Stimulated activated CD4-positive, alpha-beta T cell treated with anti-CD3 and anti-CD28 coated beads, Interleukin-1b, Interleukin-23, amount 100 ng/mL, for 24 hours (primary cell): ENCODE results near the gene DNMT3L.
"Not testable (repeated sequence)": the region's sequence is repeated elsewhere in the genome, so short reads cannot be mapped to it uniquely, and the experiment has no call there.

Source experiments
- DNase-seq, 4 experiments: peaks; one replicate each; pipeline ENCODE4 v3.0.0-alpha.2; 2020; ENCODE audit warnings: low read depth in 4 of 4, low spot score in 1 of 4

The DNMT3L gene

DNA sequence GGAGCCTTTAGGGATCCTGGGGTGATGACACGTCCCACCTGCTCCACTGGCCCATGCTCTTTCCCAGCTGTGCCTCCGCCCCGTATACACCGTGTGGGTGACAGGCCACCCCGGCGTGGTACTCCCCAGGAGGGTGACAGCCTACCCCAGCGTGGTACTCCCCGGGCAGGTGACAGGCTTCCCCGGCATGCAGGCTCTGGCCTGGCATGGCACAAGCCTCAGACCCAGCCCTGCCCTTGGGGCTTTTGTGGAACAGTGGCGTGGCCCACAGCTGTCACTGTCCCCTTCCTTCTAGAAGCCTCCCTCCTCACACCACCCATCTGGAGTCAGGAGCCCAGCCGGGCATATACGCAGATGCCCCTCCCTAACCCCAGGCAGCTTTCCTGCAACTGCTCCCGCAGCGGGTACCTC, 33.5 kb upstream of the DNMT3L start:
- DNase-seq, result no peak

DNA sequence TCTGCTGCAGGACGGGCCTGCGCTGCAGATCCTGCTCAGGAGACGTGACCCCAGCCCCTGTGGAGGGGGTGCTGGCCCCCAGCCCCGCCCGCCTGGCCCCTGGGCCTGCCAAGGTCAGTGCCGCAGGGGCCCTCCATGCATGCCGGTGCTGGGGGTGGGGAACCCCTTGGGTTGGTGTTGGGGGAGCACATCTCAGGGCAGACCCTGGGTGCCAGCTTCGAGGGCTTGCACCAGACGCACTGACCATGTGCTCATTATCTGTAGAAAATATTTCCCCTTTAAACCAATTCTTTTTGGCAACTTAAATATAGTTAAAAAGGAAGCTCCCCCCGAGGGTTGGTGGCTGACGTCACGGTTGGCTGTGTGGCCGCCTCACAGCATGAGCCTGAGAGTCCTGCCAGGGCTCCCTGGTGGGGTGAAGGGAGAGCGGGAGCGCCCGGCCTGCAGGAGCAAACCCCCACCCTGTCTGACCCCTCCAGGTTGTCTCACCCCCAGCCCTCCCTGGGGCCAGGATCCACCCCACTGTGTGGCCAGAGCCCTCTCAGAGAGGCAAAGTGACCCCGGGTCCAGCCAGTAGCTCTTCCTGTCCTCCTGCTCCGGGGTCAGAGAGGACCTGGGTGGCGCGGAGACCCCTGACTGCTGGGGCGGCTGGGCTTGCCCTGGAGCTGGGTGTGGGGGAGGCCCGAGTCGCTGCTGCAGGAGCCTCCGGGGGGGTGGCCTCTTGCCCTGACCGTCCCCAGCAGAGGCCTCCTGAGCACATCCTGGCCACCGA, 32.9 kb upstream of the DNMT3L start:
- no peak for DNase-seq

- no peak for DNase-seq
Observed at GRCh38 chr21:44293551-44294231, 32.0 kb upstream of the DNMT3L start.

GRCh38 chr21:44292812-44293195, 31.1 kb upstream of the DNMT3L start:
- DNase-seq, result no peak

GRCh38 chr21:44291936-44292811, 30.5 kb upstream of the DNMT3L start:
- no peak for DNase-seq

DNA sequence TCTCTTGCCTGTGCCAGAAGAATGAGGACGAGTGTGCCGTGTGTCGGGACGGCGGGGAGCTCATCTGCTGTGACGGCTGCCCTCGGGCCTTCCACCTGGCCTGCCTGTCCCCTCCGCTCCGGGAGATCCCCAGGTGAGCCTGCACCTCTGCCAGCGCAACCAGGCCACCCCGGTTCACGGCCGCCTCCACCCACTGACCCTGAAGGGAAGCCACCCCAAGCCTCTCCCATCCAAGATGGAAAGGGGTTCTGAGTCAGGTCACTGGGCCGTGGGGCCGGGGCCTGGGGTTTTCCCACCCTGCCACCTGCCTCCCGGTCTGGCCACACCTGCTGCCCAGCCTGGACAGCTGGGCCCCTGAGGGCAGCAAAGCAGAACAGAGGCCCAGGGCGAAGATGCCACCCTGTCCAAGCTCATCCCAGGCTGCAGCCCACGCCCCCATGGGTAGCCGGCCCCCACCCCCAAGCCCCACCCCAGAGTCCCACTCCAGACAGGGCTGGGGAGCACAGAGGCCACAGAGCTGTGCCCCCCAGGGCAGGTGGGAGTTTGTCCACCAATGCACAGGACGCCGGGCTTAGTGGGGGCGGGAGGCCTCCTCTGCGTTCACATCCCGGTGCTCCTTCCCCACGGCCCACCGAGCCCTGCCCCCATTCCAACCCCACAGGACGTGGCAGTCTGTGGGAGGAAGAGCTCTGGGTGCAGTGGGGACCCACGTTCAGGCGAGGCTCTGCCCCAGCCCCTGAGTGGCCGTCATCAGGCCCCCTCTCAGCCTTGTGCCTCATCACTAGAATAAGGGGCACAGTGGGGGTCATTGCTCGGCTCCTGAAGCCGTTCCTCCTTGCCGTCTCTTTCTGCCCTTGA, 29.6 kb upstream of the DNMT3L start:
- no peak for DNase-seq

GRCh38 chr21:44290327-44291077, 28.8 kb upstream of the DNMT3L start:
- DNase-seq, result no peak

GRCh38 chr21:44289381-44290010, 27.8 kb upstream of the DNMT3L start:
- DNase-seq, result no peak

DNA sequence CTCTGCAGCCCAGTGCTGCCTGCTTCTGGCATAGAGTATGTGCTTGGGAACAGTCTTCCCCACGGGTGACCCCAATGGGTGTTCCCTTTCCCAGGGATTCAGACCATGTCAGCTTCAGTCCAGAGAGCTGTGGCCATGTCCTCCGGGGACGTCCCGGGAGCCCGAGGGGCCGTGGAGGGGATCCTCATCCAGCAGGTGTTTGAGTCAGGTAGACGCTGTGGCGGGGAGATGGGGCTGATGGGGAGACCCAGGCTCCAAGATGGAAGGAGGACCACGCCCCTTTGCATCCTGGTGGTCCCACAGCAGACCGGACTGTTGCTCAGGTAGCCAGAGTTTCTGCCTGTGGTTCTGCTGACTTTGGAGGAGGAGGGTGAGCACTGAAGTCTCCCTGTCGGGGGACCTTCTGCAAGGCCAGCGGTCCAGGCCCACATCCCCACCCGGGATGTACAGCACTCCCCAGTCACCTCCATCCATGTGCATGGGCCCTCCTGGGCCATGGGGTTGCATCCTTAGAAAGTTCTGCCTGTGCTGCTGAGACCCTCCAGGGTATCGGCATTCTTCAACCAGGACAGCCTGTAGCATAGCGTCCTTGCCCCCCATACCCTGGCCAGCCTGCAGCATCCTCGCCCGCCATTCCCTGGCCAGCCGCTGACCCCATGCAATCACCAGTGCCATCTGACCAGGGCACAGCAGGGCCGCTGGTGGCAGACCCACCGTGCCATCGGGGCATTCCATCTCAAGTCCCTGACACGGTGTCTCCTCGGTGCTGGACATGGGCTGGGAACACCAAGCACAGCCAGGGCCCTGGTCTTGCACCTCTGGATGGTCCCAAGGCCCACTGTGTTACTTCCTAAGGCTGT, 26.8 kb upstream of the DNMT3L start:
- DNase-seq, result no peak

DNA sequence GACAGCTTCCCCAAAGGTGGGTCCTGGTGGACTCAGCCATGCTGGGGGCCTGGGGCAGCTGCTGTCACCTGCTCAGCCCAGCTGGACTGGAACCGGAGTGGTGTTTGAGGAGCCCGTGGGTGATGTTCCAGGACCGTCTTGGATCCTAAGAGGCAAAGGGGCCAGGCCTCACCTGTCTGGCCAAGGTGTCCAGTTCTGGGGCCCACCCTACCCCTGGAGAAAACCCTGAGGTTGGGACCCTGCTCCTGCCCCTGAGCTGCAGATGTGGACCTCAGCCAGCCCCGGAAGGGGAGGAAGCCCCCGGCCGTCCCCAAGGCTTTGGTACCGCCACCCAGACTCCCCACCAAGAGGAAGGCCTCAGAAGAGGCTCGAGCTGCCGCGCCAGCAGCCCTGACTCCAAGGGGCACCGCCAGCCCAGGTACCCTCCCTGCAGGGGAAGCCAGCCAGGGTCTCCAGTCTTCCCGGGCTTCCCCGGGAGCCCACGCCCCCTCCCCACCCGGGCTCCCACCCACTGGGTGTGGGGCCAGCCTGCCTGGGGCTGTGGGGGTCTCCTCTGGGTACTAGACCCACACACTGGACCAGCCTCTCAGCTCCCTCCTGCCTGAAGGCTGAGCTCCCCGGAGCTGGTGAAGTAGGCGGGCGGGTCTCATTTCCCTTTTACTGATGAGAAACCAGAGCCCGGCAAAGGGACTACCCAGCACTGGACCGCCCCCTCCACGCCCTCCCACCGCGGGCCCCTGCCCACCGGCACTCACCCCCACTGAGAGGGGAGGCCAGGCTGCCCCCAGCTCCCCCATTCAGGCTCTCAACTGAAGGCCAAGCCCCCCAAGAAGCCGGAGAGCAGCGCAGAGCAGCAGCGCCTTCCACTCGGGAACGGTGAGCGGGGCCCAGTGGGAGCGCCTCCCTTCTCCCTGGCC, 25.3 kb upstream of the DNMT3L start:
- no peak for DNase-seq

DNA sequence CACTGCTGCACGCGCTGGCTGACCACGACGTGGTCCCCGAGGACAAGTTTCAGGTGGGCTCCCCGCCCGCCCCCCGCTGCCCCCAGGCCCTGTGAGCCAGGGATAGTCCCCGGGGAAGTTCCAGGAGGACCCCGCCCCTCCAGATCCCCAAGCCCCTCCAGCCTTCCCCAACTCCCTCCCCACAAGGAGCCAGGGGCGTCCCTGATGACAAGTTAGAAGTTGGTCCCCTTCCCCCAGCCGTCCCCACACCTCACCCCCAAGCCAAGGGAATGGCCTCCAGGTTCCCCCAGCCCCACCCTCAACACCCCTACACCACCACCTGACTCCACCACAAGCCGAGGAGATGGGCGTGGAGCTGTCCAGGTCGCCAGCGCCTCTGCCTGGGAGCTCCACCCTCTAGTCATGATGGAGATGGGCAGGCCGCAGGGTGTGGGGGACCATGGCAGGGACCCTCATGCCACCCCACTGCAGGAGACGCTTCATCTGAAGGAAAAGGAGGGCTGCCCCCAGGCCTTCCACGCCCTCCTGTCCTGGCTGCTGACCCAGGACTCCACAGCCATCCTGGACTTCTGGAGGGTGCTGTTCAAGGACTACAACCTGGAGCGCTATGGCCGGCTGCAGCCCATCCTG, 24.5 kb upstream of the DNMT3L start:
- DNase-seq, result no peak

DNA sequence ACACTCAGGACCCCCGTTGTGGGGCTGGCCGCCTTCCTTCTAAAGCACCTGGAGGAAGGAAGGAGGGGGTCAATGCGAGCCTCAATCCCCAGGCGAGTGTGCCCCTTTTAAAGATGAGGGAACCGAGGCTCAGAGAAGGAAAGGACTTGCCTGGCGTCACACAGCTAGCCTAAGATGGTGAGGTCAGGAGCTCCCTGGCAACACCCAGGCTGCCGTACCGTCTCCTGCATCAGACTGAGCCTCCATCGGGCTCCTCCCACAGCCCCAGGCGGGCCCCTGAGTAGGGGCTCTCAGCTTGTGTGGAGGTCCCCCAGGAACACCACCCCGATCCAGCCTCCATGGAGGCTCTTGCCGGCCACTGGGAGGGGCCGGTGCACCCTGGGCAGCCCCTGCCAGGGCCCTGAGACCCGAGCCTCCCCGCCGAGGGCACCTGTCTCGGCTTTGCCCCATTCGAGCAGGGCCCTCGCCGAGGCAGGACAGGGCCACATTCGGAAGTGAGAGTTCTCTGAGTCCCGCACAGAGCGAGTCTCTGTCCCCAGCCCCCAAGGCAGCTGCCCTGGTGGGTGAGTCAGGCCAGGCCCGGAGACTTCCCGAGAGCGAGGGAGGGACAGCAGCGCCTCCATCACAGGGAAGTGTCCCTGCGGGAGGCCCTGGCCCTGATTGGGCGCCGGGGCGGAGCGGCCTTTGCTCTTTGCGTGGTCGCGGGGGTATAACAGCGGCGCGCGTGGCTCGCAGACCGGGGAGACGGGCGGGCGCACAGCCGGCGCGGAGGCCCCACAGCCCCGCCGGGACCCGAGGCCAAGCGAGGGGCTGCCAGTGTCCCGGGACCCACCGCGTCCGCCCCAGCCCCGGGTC, 23.7 kb upstream of the DNMT3L start, which contains the start of gene AIRE:
Gene AIRE, plus strand, starts transcription at position 739 of the 855 bp plus-strand sequence. CDS start 131 bp downstream, outside the sequence.
- DNase-seq, result no peak

DNA sequence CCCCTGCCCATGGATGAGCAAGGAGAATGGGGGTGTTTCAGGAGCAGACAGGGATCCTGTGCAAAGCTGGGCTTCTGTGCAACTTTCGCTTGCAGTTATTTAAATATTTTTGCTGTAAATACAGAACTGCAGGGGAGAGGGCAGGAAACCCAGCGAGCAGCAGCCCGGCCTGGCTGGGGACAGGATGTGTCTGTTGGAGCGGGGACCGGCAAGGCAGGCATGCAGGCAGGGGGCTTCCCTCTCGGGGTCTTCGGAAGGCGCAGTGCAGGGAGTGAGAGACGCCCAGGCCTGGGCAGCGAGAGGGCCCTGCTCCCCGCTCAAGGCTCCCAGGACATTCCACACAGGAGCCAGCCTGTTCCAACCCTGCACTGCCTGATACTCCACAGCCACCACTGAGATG, 22.3 kb upstream of the DNMT3L start:
- DNase-seq, result no peak

GRCh38 chr21:44283211-44283785, 21.6 kb upstream of the DNMT3L start:
- DNase-seq, result not testable (repeated sequence)

DNA sequence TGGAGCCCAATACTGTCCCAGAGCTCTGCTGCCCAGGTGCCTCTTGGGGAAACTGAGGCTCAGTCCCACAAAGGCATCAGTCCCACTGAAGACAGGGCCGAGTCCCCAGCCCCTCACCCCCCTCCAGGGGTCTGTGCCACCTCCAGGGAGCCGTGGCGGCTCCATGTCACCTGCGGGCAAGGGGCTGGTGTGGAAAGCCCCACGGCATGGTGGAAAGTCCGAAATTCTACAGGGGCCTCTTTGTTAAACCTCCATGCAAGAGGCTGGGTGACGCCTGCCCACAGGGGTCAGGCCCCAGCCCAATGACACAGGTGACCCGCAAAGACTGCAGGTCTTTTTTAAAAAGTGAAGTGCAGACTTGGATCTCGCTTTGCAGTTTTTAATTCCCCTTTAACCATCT, 20.7 kb upstream of the DNMT3L start:
- no peak for DNase-seq

GRCh38 chr21:44281801-44282200, 20.1 kb upstream of the DNMT3L start:
- DNase-seq, result no peak
